ENCODE results near the gene TM9SF3. TPM values are rescaled to one million over a fixed set of nuclear protein-coding genes. Genes with fewer than 3 reads are reported as not detected.

The TM9SF3 gene
- total RNA-seq, 2 donors from 2014 or later, result 73.7 to 75.2 TPM

- no peaks in the 10 kb centered on the region for H3K9me3 ChIP-seq
- no peak for DNase-seq
- H3K27ac ChIP-seq, result no peak overlapping the region
- WGBS, 2 donors, result 15 to 20% methylated on average over 1 of the region's 1 CpG
- H3K4me3 ChIP-seq, result no peak overlapping the region
- peaks cover 4% of the 10 kb centered on the region for H3K4me1 ChIP-seq
- intact Hi-C loops (cut with DNase I), result no loop called here
- TF ChIP-seq POLR2A (IDR thresholded peaks at IDR 0.05) (no peak), CTCF (IDR thresholded peaks at IDR 0.05) (no peak)
- H3K36me3 ChIP-seq (replicated peaks in 1 of 2; ENCODE audit: insufficient read depth in 1 of 2, low read depth in 2 of 2), result peaks cover 4 to 6% of the 10 kb centered on the region in 2 donors
- H3K27me3 ChIP-seq, result no peaks in the 10 kb centered on the region
- ATAC-seq, result no peak
Measured at GRCh38 chr10:96596422-96597407, 9.9 kb upstream of the TM9SF3 start.

GRCh38 chr10:96595741-96596140, 8.9 kb upstream of the TM9SF3 start:
- Histone ChIP-seq H3K27ac (no peak overlapping the region), H3K36me3 (replicated peaks in 1 of 2; ENCODE audit: insufficient read depth in 1 of 2, low read depth in 2 of 2) (peaks cover 4 to 6% of the 10 kb centered on the region in 2 donors), H3K27me3 (no peaks in the 10 kb centered on the region), H3K9me3 (no peaks in the 10 kb centered on the region), H3K4me1 (peaks cover 4% of the 10 kb centered on the region), H3K4me3 (no peak overlapping the region)
- DNase-seq (no peak), ATAC-seq (no peak)
- intact Hi-C loops (cut with DNase I), result no loop called here
- TF ChIP-seq CTCF (IDR thresholded peaks at IDR 0.05), result no peak
- no peak for TF ChIP-seq POLR2A (IDR thresholded peaks at IDR 0.05)
- WGBS, 2 donors, result 95 to 97% methylated on average over 4 of the region's 4 CpGs

GRCh38 chr10:96591946-96592345, 5.1 kb upstream of the TM9SF3 start:
- no peak for DNase-seq
- H3K36me3 ChIP-seq (replicated peaks in 1 of 2; ENCODE audit: insufficient read depth in 1 of 2, low read depth in 2 of 2), result peaks cover 0 to 4% of the 10 kb centered on the region in 2 donors
- no peak overlapping the region for H3K4me3 ChIP-seq
- peaks cover 20% of the 10 kb centered on the region for H3K4me1 ChIP-seq
- 65 to 74% methylated on average over 1 of the region's 1 CpG for WGBS, 2 donors
- TF ChIP-seq CTCF (IDR thresholded peaks at IDR 0.05), result no peak
- no peak for TF ChIP-seq POLR2A (IDR thresholded peaks at IDR 0.05)
- intact Hi-C loops (cut with DNase I), result no loop called here
- no peaks in the 10 kb centered on the region for H3K27me3 ChIP-seq
- H3K27ac ChIP-seq, result no peak overlapping the region
- no peaks in the 10 kb centered on the region for H3K9me3 ChIP-seq
- no peak for ATAC-seq

- 48 to 50% methylated on average over 5 of the region's 5 CpGs for WGBS, 2 donors
- intact Hi-C loops (cut with DNase I), result no loop called here
- Histone ChIP-seq H3K36me3 (replicated peaks in 1 of 2; ENCODE audit: insufficient read depth in 1 of 2, low read depth in 2 of 2) (no peaks in the 10 kb centered on the region), H3K27ac (peak overlapping the region in 3 of 4 donors; percentile 98 to 99 (median 99)), H3K4me3 (no peak overlapping the region), H3K4me1 (peaks cover 27% of the 10 kb centered on the region), H3K9me3 (no peaks in the 10 kb centered on the region), H3K27me3 (no peaks in the 10 kb centered on the region)
- DNase-seq, result no peak
- ATAC-seq, result no peak
- TF ChIP-seq CTCF (IDR thresholded peaks at IDR 0.05), result no peak
- TF ChIP-seq POLR2A (IDR thresholded peaks at IDR 0.05), result no peak
Measured at GRCh38 chr10:96588616-96589419, 2.0 kb upstream of the TM9SF3 start.

Measured in body of pancreas (tissue), 4 donors.